ENCODE measurements around the gene TRPM8.

DNA sequence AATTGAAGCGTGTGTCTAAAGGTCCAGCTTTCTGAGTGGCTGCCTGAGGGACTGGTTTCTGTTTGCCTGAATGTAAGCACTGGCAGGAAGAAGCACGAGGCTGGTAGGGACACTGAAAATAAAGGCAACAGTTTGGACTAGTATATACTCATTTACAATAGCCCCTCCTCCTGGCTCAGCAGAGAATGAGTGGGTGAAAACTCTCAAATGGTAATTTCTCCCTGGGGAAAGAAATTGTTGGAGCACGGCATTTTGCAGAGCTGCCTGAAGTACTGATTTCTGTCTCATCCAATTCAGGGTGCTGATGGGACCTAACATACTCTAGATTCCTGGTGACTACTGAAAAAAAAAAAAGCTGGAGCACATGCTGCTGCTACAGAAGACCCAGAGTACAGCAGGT lies 116.0 kb downstream of the TRPM8 start:
- TF ChIP-seq, protein P1, sequence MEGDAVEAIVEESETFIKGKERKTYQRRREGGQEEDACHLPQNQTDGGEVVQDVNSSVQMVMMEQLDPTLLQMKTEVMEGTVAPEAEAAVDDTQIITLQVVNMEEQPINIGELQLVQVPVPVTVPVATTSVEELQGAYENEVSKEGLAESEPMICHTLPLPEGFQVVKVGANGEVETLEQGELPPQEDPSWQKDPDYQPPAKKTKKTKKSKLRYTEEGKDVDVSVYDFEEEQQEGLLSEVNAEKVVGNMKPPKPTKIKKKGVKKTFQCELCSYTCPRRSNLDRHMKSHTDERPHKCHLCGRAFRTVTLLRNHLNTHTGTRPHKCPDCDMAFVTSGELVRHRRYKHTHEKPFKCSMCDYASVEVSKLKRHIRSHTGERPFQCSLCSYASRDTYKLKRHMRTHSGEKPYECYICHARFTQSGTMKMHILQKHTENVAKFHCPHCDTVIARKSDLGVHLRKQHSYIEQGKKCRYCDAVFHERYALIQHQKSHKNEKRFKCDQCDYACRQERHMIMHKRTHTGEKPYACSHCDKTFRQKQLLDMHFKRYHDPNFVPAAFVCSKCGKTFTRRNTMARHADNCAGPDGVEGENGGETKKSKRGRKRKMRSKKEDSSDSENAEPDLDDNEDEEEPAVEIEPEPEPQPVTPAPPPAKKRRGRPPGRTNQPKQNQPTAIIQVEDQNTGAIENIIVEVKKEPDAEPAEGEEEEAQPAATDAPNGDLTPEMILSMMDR (IDR thresholded peaks at IDR 0.05): no peak
- TF ChIP-seq POLR2AphosphoS5 (IDR thresholded peaks at IDR 0.05) (no peak), POLR2A (IDR thresholded peaks at IDR 0.05) (no peak), EP300 (IDR thresholded peaks at IDR 0.05) (no peak)
